ENCODE measurements around the gene CPN2.

Gene CPN2, protein sequence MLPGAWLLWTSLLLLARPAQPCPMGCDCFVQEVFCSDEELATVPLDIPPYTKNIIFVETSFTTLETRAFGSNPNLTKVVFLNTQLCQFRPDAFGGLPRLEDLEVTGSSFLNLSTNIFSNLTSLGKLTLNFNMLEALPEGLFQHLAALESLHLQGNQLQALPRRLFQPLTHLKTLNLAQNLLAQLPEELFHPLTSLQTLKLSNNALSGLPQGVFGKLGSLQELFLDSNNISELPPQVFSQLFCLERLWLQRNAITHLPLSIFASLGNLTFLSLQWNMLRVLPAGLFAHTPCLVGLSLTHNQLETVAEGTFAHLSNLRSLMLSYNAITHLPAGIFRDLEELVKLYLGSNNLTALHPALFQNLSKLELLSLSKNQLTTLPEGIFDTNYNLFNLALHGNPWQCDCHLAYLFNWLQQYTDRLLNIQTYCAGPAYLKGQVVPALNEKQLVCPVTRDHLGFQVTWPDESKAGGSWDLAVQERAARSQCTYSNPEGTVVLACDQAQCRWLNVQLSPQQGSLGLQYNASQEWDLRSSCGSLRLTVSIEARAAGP

DNA sequence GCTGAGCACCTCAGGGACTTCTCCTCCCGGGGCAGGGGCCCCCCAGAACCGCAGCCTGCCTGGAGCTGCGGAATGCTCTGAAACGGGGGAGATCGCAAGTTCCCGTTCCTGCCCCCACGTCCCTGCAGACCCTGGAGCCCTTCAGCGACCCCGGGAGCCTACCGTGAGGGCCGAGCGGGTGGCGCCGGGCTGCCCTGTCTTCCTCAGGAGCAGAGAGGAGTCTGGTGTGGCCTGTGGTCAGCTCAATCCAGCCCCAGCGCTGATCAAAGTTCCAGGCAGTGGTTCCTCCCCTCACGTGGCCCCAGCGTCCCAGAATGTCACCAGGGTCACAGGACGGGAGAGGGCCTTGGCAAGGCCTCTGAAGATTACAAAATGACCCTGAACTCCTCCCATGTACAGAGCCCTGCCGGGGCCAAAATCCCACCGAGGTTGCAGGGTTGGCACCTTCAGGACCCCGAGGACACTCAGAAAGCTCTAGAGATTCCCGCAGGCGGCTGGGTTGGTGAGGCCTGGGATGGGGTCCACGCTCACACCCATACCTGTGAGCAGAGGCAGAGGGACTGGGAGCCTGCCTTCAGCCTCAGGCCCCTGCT lies at the start of gene CPN2:
Gene CPN2 (minus strand): TSS at position 249 of the 593 bp plus-strand sequence. CDS start 8,626 bp downstream, outside the sequence.
- no peak for DNase-seq (ENCODE audit: extremely low read depth in 1 of 2, low read depth in 1 of 2)

DNA sequence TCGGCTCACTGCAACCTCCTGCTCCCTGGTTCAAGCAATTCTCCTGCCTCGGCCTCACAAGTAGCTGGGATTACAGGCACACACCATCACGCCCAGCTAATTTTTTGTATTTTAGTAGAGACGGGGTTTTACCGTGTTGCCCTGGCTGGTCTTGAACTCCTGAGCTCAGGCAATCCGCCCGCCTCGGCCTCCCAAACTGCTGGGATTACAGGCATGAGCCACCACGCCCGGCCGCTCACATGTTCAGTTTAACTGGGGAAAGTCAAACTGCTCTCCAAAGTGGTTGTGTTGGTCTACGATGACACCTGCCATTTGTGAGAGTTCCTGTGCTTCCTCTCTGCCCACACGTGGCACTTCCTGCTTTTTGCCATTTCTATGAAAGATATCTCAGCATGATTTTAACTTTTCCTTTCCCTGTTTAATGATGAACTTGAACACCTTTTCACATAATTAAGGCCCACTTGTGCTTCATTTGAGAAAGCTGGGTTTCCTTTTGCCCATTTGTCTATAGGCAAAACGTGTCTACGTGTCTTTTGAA lies 48.8 kb upstream of the CPN2 start:
- DNase-seq (ENCODE audit: extremely low read depth in 1 of 2, low read depth in 1 of 2) = no peak

DNA sequence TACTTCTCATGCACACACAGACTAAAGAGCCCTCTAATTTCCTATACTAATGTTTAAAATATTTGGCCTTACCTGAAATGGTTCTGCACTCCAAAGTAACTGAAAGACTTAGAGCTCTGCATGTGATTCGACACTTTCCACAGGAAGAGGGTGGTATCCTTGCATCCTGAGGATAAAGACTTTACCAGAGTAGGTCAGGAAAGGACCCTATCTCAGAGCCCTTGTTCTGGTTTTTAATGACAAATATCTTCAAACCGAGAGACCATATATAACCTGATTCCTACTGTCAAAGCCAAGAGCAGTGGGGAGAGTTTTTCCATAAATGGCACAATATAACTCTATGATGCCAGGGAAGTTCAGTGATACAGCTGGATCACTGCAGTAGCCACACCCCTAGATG lies 48.0 kb upstream of the CPN2 start, which contains the start of gene GP5:
Gene GP5 (minus strand): TSS at position 101 of the 400 bp plus-strand sequence. CDS start 984 bp downstream, outside the sequence.
- DNase-seq (ENCODE audit: extremely low read depth in 1 of 2, low read depth in 1 of 2) = no peak

DNA sequence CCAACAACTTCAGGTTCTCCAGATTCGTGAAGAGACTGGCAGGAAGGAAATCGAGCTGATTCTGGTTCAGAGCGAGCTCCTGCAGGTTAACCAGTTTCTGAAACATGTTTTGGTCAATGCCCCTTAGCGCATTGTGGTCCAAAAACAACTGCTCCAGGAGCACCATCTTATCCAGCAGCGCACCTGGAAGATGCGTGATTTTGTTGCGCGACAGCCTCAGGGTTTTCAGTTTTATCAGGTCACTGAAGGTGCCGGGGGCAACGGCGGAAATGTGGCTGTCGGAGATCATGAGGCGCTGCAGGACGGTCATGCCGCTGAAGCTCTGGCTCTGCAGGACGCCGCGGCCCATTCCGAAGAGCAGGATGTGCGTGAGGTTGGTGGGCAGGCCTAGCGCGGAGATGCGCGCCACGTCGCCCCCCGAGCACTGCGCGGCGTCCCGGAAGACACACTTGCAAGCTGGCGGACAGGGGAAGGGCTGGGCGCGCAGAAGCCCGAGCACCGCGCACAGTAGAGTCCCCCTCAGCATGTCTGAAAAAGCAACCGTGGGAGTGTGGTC lies 46.7 kb upstream of the CPN2 start:
- DNase-seq (ENCODE audit: extremely low read depth in 1 of 2, low read depth in 1 of 2) = peak in 1 of 2 donors; percentile 8

DNA sequence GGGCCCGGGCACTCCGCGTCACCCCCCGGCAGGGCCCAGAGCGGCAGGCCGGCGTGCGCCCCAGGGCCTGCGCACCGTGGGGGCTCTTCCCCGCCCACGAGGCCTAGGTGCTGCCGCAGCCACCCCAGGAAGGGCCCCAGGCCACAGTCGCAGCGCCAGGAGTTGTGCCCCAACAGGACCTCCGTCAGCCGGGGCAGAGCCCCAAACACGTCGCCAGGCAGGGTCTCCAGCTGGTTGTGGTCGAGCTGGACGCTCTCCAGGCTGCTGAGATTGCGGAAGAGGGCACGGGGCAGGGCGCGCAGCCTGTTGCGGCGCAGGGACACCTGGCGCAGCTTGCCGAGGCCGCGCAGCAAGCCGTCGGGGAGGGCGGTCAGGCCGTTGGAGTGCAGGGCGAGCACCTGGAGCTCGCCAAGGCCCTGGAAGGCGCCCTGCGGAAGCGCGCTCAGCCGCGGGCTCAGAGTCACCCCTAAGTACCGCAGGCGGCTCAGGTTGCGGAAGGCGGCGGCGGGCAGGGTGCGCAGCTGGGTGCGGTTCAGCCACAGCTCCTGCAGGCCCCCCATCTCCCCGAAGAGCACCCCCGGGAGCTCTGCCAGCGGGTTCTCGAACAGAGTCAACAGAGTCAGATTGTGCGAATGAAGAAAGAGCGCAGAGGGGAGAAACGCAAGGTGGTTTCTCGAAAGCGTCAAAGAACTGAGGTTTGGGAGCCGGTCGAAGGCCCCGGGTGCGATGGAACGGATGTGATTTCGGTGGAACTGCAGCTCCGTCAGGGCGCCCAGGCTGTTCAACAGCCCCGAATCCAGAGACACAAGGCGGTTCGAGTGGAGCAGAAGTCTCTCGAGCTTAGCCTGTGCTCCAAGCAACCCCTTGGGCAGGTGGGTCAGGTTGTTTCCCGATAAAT lies 46.0 kb upstream of the CPN2 start:
- peak in 1 of 2 donors; percentile 9 for DNase-seq (ENCODE audit: extremely low read depth in 1 of 2, low read depth in 1 of 2)

DNA sequence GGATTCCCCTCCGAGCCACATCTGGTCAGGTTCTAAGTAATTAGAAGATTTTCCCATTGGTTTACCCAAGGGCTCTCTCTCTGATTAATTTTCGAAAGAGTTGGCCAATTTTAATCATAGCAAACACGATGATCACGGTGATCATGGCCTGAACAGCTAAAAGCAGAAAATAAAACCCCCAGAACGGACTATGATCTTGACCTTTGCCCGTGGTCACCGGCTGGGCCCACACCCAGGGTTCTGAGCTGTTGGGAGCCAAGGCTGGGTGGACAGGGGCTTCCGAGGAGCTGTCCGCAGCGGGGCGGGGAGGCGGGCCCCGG lies 45.4 kb upstream of the CPN2 start:
- DNase-seq (ENCODE audit: extremely low read depth in 1 of 2, low read depth in 1 of 2) = no peak

DNA sequence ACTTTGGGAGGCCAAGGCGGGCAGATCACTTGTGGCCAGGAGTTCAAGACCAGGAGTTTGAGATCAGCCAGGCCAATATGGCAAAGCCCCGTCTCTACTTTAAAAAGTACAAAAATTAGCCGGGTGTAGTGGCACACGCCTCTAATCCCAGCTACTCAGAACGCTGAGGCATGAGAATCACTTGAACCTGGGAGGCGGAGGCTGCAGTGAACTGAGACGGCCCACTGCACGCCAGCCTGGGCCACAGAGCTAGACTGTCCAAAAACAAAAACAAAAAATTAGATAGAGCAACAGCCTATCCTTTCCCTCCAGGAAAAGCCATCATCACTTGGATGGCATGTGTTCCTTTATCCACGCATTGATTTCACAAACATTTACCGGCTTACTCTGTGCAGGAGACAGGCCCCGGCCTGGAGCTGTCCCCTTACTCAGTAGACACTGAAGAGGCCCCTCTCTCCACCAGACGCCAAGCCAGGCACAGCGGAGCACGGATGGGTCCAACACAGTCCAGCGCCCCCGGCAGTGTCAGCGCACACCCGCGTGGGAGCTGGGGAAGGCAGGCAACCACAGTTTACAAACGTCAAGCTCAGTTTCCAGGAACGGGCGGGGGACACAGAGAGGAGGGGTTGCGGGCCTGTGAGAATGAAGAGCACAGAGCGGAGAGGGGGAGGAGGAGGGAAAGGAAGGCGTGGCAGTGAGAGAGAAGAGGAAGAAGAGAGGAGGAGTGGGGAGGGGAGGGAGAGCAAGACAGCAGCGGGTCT lies 44.8 kb upstream of the CPN2 start:
- peak; percentile 33 to 35 for DNase-seq (ENCODE audit: extremely low read depth in 1 of 2, low read depth in 1 of 2)

DNA sequence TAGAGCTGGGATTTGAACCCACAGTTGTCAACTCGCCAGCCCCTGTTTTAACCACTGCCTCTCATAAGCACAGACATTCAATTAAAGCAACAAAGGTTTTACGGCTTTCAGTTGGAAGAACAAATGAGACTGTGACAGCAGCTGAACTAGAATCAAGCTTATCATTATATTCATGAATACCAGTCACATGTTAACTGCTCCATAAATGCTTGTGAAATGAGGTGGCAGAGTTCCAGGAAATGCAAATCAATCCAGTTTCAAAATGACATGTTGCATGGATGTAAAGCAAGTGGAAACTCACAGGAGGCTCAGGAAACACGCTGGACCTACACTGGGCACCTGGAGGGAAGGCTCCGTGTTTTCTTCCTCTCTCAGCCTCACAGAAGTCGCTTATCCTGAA lies 44.1 kb upstream of the CPN2 start:
- no peak for DNase-seq (ENCODE audit: extremely low read depth in 1 of 2, low read depth in 1 of 2)

DNA sequence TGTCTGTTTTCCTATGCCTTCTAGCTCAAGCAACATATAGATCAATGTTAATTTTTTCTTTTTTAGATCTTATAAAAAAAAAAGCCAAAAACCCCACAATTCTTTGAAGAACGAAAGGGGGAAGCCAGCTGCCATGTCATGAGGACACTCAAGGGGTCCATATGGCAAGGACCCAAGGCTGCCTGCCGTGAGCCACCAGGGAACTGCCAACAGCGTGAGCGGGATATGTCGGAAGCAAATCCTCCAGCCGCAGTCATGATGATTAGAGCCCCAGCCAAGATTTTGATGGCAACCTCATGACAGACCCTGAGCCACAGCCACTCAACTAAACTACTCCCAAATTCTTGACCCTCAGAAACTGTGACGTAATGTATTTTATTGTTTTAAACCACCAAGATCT lies 41.4 kb upstream of the CPN2 start:
- DNase-seq (ENCODE audit: extremely low read depth in 1 of 2, low read depth in 1 of 2) = no peak

DNA sequence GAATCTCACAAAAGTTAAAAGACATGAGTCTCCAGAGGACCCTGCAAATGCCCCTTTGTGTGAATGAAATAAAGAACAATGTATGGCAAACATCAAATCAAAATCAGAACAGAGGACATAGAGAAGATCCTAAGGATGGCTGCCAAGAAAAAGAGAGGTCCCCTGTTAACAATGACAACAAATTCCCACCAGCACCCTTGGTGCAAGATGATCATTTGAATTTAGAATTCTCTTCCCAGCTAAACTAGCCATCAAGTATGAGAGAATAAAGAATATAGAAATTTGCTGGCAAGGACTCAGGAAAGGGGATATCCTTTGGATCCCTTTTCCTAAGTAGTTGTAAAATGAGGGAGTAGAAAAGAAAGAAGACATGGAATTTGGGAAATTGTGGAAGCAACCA lies 39.7 kb upstream of the CPN2 start:
- DNase-seq (ENCODE audit: extremely low read depth in 1 of 2, low read depth in 1 of 2) = no peak

DNA sequence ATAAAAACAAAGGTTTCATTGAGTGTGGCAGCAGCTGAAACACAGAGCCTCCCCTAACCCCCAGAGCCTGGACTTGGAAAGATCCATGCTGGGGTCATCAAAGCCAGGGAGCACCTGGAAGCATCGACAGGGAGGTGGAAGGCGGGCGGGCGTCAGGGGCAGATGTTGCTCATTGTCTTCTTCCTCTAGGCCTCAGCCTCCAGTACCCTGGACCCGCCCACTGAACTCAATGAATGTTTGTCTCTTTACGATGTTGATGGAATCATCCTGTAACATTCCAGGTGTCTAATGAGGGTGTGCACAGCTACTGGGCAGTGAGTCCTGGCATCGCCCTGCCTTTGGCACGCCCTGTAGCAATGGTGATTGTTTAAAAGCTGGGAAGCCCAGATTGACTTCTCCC lies 38.1 kb upstream of the CPN2 start:
- no peak for DNase-seq (ENCODE audit: extremely low read depth in 1 of 2, low read depth in 1 of 2)

DNA sequence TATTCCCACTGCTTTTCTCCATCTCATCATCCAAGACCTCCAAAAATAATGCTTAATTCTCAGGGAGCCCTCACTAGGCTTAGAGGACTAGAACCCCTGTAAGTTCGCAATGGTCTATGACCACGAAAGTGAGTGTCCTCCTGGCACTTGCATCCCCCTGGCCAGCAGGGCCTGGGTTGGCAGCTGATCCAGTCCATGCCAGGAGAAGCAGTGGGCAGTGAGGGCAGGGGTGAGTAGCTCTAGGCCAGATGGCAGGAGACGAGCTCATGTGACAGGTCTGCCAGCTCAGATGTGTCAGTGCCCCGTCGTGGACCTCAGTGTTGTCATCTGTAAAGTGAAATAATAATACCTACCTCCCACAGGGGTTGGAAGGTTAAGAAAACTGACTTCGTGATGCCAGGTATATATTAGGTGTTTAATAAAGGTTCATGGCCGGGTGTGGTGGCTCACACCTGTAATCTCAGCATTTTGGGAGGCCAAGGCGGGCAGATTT lies 36.8 kb upstream of the CPN2 start:
- DNase-seq (ENCODE audit: extremely low read depth in 1 of 2, low read depth in 1 of 2) = no peak

DNA sequence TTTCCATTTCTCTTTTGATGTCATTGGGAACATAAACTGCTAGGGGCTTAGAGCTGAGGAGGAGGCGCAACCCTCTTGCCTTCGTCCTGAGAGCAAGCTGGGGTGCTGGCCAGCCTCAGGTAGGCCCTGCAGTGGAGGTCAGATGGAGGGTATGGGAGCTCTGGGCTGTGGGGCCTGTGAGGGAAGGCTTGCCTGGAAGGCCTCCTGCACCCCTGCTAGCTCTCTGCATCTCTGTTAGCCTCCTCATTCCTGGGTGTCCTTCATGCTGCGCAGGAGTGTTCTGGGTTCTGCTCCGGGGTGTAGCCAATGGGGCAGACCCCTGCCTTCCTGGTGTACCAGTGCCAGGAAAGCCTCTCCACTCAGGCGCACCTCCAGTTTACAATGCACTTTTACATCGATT lies 36.1 kb upstream of the CPN2 start:
- DNase-seq (ENCODE audit: extremely low read depth in 1 of 2, low read depth in 1 of 2) = no peak

DNA sequence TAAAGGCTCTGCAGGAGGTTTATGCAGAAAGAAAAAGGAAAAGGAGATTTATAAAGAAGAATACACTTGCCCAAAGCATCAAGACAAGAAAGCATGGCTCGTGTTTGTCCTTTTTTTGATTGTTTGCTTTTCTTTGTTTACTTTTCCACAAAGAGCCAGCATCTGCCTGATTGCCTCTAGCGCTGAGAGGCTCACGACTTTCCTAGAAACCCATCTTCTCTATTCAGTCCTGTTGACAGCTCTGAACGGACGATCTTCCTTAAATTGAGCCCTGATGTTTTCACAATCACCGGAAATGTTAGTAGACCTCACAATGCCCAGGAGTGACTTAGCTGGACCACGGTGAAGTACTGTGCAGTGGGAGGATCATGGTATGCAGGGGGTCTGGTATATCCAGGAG lies 35.5 kb upstream of the CPN2 start:
- DNase-seq (ENCODE audit: extremely low read depth in 1 of 2, low read depth in 1 of 2) = no peak

DNA sequence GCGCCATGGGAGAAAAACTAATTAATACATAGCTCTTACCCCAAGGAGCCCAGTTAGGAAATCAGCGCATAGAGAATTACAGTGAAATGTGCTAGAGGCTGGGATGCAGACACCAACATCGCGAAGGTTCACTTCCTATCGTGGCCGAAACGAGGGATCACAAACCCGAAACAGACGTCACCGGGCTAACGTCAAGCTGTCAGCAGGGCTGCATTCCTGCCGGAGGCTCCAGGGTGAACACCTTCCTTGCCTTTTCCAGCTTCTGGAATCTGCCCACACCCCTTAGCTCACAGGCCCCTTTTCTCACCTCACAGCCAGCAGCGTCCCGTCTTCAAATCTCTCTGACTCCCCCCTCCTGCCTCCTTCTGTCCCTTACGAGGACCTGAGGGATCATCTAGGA lies 34.9 kb upstream of the CPN2 start:
- DNase-seq (ENCODE audit: extremely low read depth in 1 of 2, low read depth in 1 of 2) = no peak

DNA sequence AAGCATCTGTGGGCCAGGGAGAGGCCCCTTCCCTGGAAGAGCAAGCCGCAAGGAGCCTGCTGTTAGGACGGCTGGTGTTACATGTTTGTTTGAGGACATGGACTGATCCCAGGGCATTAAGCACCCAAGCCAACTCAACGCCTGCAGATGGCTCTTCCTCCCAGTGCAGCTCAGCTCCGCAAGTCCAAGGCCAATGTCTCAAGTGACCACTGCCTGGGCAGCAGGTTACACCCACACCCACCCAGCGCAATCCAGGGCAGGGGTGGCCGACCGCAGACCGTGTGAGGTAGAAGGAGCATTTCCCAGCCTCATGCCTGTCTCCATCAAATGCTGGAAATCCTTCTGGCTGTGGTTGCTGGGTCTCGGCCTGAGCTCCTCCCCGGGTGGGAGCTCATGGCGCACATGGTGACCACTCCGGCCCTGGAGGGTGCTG lies 33.5 kb upstream of the CPN2 start:
- DNase-seq (ENCODE audit: extremely low read depth in 1 of 2, low read depth in 1 of 2) = no peak

DNA sequence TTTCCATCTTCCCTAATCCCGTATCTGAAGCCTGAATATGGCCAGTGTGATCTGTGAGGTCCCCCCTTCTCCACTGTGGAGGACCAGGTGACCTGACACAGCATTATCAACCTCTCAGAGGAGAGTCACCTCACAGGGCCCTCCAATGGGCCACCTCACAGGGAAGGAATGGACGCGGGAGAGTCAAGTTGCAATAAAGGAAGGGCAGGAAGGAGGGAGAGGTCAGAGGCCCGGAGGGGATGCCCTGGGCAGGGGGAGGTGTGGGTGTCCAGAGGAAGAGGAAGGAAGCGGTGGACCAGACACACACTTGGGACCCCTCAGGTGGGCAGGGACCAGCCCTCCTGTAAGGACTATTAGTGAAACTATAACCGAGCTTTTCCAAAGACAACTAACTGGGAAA lies 33.0 kb upstream of the CPN2 start:
- no peak for DNase-seq (ENCODE audit: extremely low read depth in 1 of 2, low read depth in 1 of 2)

DNA sequence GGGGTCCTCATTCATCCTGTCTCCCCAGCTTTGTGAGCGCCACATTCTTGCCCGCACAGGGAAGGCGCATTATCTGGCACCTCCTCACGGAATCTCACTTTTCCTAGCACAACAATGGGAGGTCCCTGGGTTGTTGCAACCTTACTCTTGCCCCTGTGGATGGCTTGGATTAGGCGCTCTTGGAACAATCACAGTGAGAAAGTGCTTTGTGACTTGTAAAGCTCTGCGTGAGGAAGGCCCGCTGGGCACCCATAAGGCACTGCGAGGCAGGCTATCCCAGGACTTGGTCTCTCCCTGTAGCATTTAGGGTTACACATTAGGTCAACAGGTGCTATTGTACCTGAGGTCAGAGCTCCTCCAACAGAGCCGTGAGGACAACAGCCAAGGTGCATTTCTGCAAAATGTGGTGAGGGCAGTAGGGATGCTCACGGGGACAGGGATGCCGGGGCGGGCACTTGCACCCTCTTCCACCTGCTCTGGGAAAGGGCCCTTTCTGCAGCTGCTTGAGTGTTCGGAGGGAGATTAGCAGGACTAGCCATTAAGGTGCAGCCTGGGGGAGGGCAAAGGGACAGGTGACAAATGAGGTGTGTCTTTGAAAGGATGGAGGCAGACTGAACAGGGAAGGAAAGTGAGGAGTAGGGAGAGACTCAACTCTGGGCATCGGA lies 32.3 kb upstream of the CPN2 start:
- no peak for DNase-seq (ENCODE audit: extremely low read depth in 1 of 2, low read depth in 1 of 2)

DNA sequence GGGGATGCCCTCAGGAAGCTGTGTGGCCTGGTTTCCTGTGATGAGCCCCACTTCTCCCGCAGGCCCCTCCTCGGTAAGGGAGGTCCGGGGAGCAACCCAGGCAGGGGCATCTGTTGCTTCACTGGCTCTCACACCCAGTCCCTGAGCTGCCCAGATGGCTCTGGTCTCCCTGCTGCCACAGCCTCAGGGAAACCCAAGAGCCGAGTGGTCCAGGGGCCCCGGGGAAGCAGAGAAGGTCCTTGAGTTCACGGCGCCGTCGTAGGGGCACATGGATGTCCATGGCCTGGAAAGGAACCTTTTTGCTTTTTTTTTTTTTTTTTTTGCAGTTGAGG lies 31.7 kb upstream of the CPN2 start:
- no peak for DNase-seq (ENCODE audit: extremely low read depth in 1 of 2, low read depth in 1 of 2)
